HG02759 (cell line): ENCODE measurements around the gene FDX2.
"Not testable (repeated sequence)": the region's sequence is repeated elsewhere in the genome, so short reads cannot be mapped to it uniquely, and the experiment has no call there.

Experiments used
- ATAC-seq: cut with Tn5 transposase; IDR thresholded peaks from one replicate; pipeline ENCODE4 v1.9.1; 2021; ENCODE audit warnings: mild to moderate bottlenecking, moderate library complexity; ENCODE audit not compliant: unreplicated experiment

The FDX2 gene

GRCh38 chr19:10285393-10285792, 30.4 kb downstream of the FDX2 start:
- no peak for ATAC-seq

GRCh38 chr19:10284960-10285278, 30.9 kb downstream of the FDX2 start:
- no peak for ATAC-seq

GRCh38 chr19:10284065-10284959, 31.5 kb downstream of the FDX2 start:
- no peak for ATAC-seq

- no peak for ATAC-seq
These were observed 32.3 kb downstream of the FDX2 start for GRCh38 chr19:10283301-10284064.

GRCh38 chr19:10282043-10282442, 33.8 kb downstream of the FDX2 start:
- ATAC-seq: not testable (repeated sequence)

- ATAC-seq: no peak
These were observed 35.9 kb downstream of the FDX2 start for GRCh38 chr19:10279737-10280442.

GRCh38 chr19:10278935-10279334, 36.9 kb downstream of the FDX2 start:
- ATAC-seq: no peak

GRCh38 chr19:10277795-10278589, 37.8 kb downstream of the FDX2 start:
- no peak for ATAC-seq

GRCh38 chr19:10274589-10274988, 41.2 kb downstream of the FDX2 start:
- no peak for ATAC-seq

- ATAC-seq: peak; percentile 25
These were observed 44.2 kb downstream of the FDX2 start for GRCh38 chr19:10271543-10272086.

- peak; percentile 56 for ATAC-seq
These were observed 45.0 kb downstream of the FDX2 start, which contains the start of gene ICAM1 for GRCh38 chr19:10270616-10271394. ICAM1 (plus strand) TSS chr19:10271120; CDS start chr19:10271160, 40 bp downstream.

GRCh38 chr19:10270180-10270615, 45.6 kb downstream of the FDX2 start:
- ATAC-seq: peak; percentile 42

- peak; percentile 41 for ATAC-seq
These were observed 46.3 kb downstream of the FDX2 start for GRCh38 chr19:10269333-10270179.

- no peak for ATAC-seq
These were observed 47.7 kb downstream of the FDX2 start for GRCh38 chr19:10268071-10268470.

- no peak for ATAC-seq
These were observed 49.1 kb downstream of the FDX2 start for GRCh38 chr19:10266706-10267105.

- ATAC-seq: no peak
These were observed 53.0 kb downstream of the FDX2 start for GRCh38 chr19:10262771-10263170.

- ATAC-seq: no peak
These were observed 55.7 kb downstream of the FDX2 start for GRCh38 chr19:10260141-10260584.
